IPS-NIHi7 (cell line): ENCODE results near the gene SH3D21.

Experiments used
- DNase-seq: peaks from one replicate; pipeline ENCODE4 v3.0.0; 2012; ENCODE audit warnings: mixed read lengths; ENCODE audit errors: extremely low spot score

Gene SH3D21

GRCh38 chr1:36306210-36306901, at the start of gene SH3D21:
SH3D21 (plus strand) TSS chr1:36306368; CDS start chr1:36306421, 53 bp downstream.
- DNase-seq = peak; percentile 88

GRCh38 chr1:36256558-36257374, 49.4 kb upstream of the SH3D21 start:
- DNase-seq = no peak

DNA sequence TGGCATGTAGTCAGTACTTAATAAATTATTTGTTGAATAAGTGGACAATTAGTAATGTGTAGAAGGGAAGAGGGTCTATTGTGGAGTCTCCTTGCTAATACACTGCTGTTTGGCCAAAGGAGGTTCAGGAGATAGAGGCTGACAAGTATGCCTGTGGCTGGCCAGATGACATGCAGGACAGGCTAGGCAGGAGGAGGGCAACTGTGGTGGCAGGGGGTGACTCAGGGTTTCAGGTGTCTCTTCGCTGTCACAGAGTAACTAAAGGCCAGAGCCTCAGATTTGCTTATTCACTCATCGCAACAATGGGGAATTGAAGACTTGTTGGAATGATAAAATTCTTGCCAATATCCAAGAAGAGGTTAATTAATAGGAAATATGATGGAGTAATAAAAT, 48.8 kb upstream of the SH3D21 start:
- peak; percentile 29 for DNase-seq

- DNase-seq = no peak
Observed at GRCh38 chr1:36258960-36259344, 47.2 kb upstream of the SH3D21 start.

DNA sequence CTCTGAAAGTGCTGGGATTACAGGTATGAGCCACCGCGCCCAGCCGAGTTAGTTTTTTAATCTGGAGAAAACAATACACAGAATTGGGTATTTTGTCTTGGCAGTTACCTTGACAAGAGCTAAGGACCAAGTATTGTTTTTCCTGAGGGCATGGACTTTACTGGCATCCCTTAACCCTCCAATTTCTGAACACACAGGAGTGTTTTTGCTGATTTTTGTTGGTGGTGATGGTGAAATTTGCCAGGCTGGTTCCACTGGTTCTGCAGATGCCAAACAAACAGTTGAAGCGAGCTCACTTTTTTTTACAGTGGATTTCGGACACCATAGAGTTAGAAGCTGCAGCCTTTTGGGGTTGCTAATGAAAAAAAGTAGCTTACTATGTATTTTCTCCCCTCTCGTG, 37.2 kb upstream of the SH3D21 start:
- no peak for DNase-seq

GRCh38 chr1:36269408-36269838, 36.7 kb upstream of the SH3D21 start:
- DNase-seq = no peak

- no peak for DNase-seq
Observed at GRCh38 chr1:36273024-36273423, 33.1 kb upstream of the SH3D21 start.

- no peak for DNase-seq
Observed at GRCh38 chr1:36274201-36274600, 32.0 kb upstream of the SH3D21 start.

- no peak for DNase-seq
Observed at GRCh38 chr1:36276688-36277087, 29.5 kb upstream of the SH3D21 start.

DNA sequence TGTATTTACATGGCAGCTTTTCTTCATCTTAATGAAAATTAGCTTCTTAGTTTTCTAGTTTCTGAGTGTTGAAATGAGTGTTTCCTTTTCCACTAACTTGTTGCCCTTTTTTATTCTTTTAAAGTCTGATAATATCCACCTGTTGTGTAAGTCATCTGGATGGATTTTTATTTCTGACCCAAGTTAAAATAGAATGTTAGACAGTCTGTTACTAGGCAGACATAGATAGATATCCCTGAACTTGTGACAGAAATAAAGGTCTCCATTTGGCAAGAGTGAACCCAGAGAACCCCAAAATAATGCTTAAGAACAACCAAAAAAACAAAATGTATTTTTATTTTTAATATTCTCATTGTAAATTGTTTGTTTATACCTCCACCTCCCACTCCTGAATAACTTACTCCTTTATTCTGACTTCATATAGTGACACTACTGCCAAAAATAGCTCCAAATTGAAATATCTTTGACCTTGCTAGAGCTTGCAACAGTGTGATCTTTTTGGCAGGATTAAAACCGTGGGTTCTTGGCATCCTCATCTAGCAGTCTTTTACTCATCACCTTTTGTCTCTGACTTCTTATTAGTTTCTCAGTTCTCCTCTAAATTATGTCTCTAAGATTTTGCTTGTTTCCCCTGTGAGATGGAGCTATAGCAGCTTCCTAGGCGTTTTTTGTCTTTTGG, 26.9 kb upstream of the SH3D21 start:
- no peak for DNase-seq

DNA sequence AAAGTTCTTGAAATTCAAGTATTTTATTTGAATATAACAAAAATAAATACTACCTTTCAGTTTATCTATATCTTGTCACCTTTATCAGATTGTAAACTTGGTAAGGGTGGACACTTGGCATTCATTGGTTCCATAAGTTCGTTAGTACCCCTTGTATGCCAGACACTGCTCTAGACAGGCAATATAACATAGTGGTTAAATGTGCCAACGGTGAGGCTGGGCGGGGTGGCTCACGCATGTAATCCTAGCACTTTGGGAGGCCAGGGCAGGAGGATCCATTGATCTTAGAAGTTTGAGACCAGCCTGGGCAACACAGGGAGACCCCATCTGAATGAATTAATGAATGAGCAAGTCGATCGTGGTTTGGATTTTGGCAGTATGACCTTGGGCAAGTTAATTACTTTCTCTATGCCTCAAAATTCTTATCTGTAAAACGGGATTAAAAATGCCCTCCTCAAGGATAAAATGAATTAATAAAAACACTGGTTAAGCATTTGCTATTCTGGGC, 26.3 kb upstream of the SH3D21 start:
- DNase-seq = no peak

GRCh38 chr1:36284061-36284460, 22.1 kb upstream of the SH3D21 start:
- no peak for DNase-seq

DNA sequence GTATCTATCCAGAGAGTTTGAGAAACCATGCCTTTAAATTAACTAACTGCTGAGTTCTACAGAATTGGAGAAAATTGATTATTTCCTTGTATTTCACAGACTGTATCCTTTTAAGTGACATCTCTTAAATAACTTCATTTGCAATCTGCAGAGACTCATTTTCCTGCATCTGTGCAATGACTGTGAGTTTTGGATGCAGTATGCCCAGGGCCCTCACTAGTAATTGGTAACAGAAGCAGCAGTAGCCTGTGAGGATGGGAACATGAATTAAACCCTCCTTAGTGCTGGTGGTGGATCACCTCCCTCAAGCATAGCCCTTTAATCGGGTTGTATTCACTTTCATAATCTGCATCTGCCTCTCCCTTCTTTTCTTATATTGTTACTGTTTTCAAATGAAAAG, 21.7 kb upstream of the SH3D21 start:
- DNase-seq = no peak

GRCh38 chr1:36285443-36286101, 20.6 kb upstream of the SH3D21 start:
- peak; percentile 74 for DNase-seq

DNA sequence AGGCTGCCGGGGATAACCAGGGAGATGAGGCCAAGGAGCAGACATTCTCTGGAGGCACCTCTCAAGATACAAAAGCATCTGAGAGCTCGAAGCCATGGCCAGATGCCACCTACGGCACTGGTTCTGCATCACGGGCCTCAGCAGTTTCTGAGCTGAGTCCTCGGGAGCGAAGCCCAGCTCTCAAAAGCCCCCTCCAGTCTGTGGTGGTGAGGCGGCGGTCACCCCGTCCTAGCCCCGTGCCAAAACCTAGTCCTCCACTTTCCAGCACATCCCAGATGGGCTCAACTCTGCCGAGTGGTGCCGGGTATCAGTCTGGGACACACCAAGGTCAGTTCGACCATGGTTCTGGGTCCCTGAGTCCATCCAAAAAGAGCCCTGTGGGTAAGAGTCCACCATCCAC, 19.4 kb upstream of the SH3D21 start:
- DNase-seq = no peak

DNA sequence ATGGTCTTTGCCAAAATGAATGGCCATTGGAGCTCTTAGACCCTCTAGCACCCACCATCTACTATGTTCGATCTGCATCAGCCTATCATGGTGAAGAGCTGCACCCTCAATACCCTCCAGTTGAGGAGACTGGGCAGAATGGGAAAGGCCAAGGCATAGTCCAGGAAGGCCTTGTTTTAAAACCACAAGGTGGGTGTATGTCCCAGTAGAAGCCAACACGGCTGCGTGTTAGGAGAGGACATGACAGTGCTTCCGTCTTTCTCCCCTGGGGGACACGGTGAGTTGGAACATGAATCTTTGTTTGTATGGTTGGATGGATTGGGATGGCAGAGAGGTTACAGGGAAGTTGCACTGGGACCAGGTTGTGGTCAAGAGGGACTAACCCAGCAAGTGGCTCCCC, 18.6 kb upstream of the SH3D21 start:
- no peak for DNase-seq

GRCh38 chr1:36295390-36295789, 10.8 kb upstream of the SH3D21 start:
- no peak for DNase-seq

DNA sequence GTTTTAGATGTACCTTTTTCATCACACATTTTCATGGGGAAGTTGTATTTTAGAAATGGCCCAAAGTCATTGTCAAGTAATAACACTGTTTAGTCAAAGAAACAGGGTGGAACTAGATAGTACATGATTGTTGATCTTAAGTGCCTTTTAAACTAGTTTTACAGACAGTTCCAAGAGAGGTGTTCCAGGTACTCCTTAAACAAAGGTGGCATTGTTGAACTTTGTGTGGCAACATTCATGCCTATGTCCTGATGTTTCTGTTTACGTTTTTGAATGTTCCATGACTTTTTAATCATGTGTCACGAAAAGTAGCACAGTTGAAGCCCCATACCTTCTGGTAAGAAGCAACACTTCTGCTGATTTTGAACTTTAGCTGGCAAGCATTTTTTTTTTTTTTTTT, 9.1 kb upstream of the SH3D21 start:
- no peak for DNase-seq

- DNase-seq = no peak
Observed at GRCh38 chr1:36298640-36299039, 7.5 kb upstream of the SH3D21 start.

DNA sequence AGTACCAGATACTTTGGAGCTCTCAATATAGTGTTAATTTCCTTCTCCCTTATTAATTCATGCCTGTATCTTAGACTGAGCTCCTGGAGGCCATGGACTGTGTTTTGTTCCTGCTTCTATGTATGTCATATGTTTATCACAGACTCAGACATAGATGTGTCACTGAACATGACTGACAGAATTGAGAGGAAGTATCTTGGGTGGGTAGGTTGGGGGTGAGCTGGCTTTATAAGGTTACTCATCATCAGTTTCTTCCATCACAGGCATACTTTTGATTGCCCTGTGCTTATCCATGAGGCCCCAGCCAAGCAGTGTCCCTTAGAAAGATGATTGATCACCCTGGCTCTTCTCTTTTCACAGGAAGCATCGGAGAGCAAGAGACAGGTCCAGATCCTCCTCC, 5.6 kb upstream of the SH3D21 start:
- no peak for DNase-seq

- DNase-seq = no peak
Observed at GRCh38 chr1:36301220-36301619, 4.9 kb upstream of the SH3D21 start.

DNA sequence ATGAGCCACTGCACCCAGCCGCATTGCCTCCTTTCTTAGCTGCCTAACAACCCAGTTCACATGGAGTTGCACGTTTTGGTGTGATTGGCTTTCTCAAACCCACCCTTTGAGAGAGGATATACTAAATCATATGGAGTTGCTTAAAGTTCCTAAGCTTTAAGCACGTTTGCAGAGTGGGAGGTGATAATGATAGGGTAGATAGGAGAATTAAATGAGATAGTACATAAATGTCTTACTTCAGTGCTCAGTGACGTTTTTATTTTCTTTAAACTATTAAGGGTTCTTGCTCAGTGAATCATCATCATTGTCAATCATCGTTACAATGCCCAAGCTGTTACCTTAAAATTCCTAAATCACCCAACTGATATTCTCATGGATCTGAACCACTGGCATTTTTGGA, 2.9 kb upstream of the SH3D21 start:
- DNase-seq = no peak
